Kidney (tissue), 14 donors: ENCODE results near the gene GAB2. TPM values are rescaled to one million over a fixed set of nuclear protein-coding genes. Genes with fewer than 3 reads are reported as not detected.

ENCODE experiments used
- DNase-seq, 5 donors: peaks; one replicate each; pipeline ENCODE4 v3.0.0-alpha.2; 2013 to 2020
- FAIRE-seq: peaks from 2 replicates; lab custom pipeline; 2012; peaks lifted over from hg19 to GRCh38; lab: Jason Lieb, UNC
- H3K27ac ChIP-seq, 2 donors: one replicate each; pipeline ENCODE4 v1.7.0; 2013; ENCODE audit warnings: low read depth in 2 of 2, low read length in 2 of 2, inconsistent platforms in 1 of 2
- H3K27me3 ChIP-seq: one replicate; pipeline ENCODE4 v1.7.1; 2013; ENCODE audit warnings: low read length, inconsistent platforms; ENCODE audit not compliant: control insufficient read depth, insufficient read depth
- H3K36me3 ChIP-seq, 3 donors: one replicate each; pipeline versions ENCODE4 v1.7.0 to v1.7.1; 2013; ENCODE audit warnings: low read length in 3 of 3, control low read depth in 1 of 3, inconsistent platforms in 1 of 3; ENCODE audit not compliant: insufficient read depth in 3 of 3, control insufficient read depth in 2 of 3
- H3K4me1 ChIP-seq, 3 donors: one replicate each; pipeline versions ENCODE4 v1.7.0 to v1.7.1; 2013; ENCODE audit warnings: low read length in 3 of 3, inconsistent platforms in 1 of 3, low read depth in 1 of 3; ENCODE audit not compliant: control insufficient read depth in 2 of 3, insufficient read depth in 2 of 3
- H3K4me3 ChIP-seq, 3 donors: one replicate each; pipeline versions ENCODE4 v1.7.0 to v1.8.1; 2013; ENCODE audit warnings: low read length in 3 of 3, control low read depth in 1 of 3, inconsistent platforms in 1 of 3
- H3K9ac ChIP-seq, 3 donors: one replicate each; pipeline versions ENCODE4 v1.7.0 to v1.7.1; 2013; ENCODE audit warnings: low read length in 3 of 3, control low read depth in 1 of 3, inconsistent platforms in 1 of 3
- H3K9me3 ChIP-seq, 3 donors: one replicate each; pipeline versions ENCODE4 v1.7.0 to v1.7.1; 2013; ENCODE audit warnings: low read length in 3 of 3, control low read depth in 1 of 3, inconsistent platforms in 1 of 3; ENCODE audit not compliant: control insufficient read depth in 2 of 3, insufficient read depth in 1 of 3
- intact Hi-C: fragments of 100-400 bp; cut with DNase I; formaldehyde crosslinking; loops from one replicate; pipeline ENCODE4 v1.11.1; 2022
- polyA plus RNA-seq: library from polyadenylated mRNA; stranded (reverse); fragments of 350-450 nt; fragmentation: Illumina TruSeq; extraction: RNeasy Lipid Tissue Mini Kit (QIAGEN cat#74804); gene quantifications from one replicate; pipeline ENCODE4 v1.2.3, GENCODE V29; 2014; ENCODE audit warnings: low read depth, low replicate concordance; ENCODE audit not compliant: insufficient read depth
- total RNA-seq: library from RNA; stranded (reverse); fragmentation: NEBNext Ultra II Directional; extraction: Animal tissue kit (Norgen Biotek cat#: 25700); gene quantifications from one replicate; pipeline ENCODE4 v1.2.1, GENCODE V29; 2021
- TF ChIP-seq, protein P1 (sequence below): IDR thresholded peaks from 3 replicates; pipeline ENCODE4 v1.5.1; 2012; ENCODE audit warnings: mild to moderate bottlenecking, moderate library complexity, borderline replicate concordance; ENCODE audit not compliant: insufficient read depth; ENCODE audit errors: extremely low read depth
- donor health status: control.
- donor health status: control.
- donor health status: control.
- donor health status: control.
- donor health status: control.
- donor health status: DM: yes; HTN: yes; CAD: no.
- donor health status: Normal renal cell carcinoma (clear cell type).

GAB2 gene
- total and polyA plus RNA-seq, 2 donors from 2014 or later = 3.3 to 23.6 TPM

DNA sequence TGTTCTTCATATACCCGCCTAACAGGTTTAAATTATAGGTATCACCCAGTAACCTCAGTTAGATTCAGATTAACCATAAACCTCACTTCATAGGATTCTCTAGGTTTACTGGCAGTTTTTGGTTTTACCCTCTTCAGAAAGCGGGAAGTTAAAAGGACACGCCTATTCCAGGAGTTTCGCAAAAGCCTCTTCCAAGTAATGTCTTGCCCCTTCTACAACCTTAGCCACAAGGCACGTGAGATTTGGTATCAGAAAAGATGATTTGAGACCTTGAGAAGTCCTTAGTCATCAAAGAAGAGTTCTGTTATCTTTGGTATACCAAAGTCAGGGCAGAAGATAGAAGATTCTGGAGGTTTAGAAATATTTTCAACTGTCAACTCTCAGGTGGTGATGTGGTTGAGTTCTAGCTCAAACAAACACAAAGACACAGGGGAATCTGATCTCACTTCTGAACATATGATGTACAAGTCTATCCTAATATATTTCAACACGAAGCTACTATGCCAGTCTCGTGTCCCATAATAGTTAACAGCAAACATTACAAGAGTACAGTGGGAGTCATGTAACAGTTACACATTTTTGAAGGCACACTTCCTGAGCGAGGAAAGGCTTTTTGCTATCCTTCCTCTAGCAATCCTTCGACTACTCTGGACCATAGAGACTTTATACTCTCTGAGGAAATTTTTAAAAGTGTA is 125.4 kb downstream of the GAB2 start:
- Histone ChIP-seq H3K36me3 (no peaks in the 10 kb centered on the region), H3K27ac (no peak overlapping the region)
- TF ChIP-seq, protein P1, sequence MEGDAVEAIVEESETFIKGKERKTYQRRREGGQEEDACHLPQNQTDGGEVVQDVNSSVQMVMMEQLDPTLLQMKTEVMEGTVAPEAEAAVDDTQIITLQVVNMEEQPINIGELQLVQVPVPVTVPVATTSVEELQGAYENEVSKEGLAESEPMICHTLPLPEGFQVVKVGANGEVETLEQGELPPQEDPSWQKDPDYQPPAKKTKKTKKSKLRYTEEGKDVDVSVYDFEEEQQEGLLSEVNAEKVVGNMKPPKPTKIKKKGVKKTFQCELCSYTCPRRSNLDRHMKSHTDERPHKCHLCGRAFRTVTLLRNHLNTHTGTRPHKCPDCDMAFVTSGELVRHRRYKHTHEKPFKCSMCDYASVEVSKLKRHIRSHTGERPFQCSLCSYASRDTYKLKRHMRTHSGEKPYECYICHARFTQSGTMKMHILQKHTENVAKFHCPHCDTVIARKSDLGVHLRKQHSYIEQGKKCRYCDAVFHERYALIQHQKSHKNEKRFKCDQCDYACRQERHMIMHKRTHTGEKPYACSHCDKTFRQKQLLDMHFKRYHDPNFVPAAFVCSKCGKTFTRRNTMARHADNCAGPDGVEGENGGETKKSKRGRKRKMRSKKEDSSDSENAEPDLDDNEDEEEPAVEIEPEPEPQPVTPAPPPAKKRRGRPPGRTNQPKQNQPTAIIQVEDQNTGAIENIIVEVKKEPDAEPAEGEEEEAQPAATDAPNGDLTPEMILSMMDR = no peak

GRCh38 chr11:78291503-78292108 is 126.0 kb downstream of the GAB2 start:
- Histone ChIP-seq H3K9ac (no peak overlapping the region), H3K4me1 (peaks cover 0 to 7% (median 2%) of the 10 kb centered on the region in 3 donors), H3K27ac (no peak overlapping the region), H3K27me3 (no peaks in the 10 kb centered on the region), H3K9me3 (peaks cover 0 to 6% (median 0%) of the 10 kb centered on the region in 3 donors), H3K36me3 (no peaks in the 10 kb centered on the region), H3K4me3 (no peak overlapping the region)
- intact Hi-C loops = no loop called here
- DNase-seq (no peak), FAIRE-seq (no peak)
- TF ChIP-seq, protein P1 = no peak

More for the DNA sequence above, 125.4 kb downstream of the GAB2 start:
- DNase-seq = no peak
- intact Hi-C loops = no loop called here
- Histone ChIP-seq H3K27me3 (no peaks in the 10 kb centered on the region), H3K9ac (no peak overlapping the region), H3K9me3 (peaks cover 0 to 6% (median 0%) of the 10 kb centered on the region in 3 donors), H3K4me3 (no peak overlapping the region), H3K4me1 (peaks cover 0 to 10% (median 2%) of the 10 kb centered on the region in 3 donors)
- FAIRE-seq = no peak

- H3K9me3 ChIP-seq = peaks cover 0 to 6% (median 0%) of the 10 kb centered on the region in 3 donors
- H3K36me3 ChIP-seq = no peaks in the 10 kb centered on the region
- FAIRE-seq = no peak
- H3K27ac ChIP-seq = no peak overlapping the region
- DNase-seq = no peak
- H3K9ac ChIP-seq = no peak overlapping the region
- no peak overlapping the region for H3K4me3 ChIP-seq
- H3K27me3 ChIP-seq = no peaks in the 10 kb centered on the region
- intact Hi-C loops = no loop called here
- H3K4me1 ChIP-seq = peaks cover 0 to 1% (median 0%) of the 10 kb centered on the region in 3 donors
- TF ChIP-seq, protein P1 = no peak
These were observed 127.1 kb downstream of the GAB2 start for GRCh38 chr11:78290293-78291176.
